K562 (cell line): Measurements from ENCODE around the gene GLI3. TPM values are rescaled to one million over a fixed set of nuclear protein-coding genes. Genes with fewer than 3 reads are reported as not detected.

ENCODE experiments used
- HMG20A ChIP-seq: fragments of 450-650 bp; formaldehyde crosslinking; conservative IDR thresholded peaks from 2 replicates; pipeline ENCODE4 v1.4.0; 2020; ENCODE audit warnings: mild to moderate bottlenecking, mixed read lengths
- PCBP2 ChIP-seq: fragments of 200-400 bp; formaldehyde crosslinking; IDR thresholded peaks from 2 replicates; pipeline ENCODE4 v1.6.1; 2018; ENCODE audit warnings: low read length, low read depth, mild to moderate bottlenecking, moderate library complexity; ENCODE audit not compliant: poor library complexity, severe bottlenecking
- RBM39 ChIP-seq: fragments of 200-400 bp; formaldehyde crosslinking; optimal IDR thresholded peaks from 2 replicates; pipeline ENCODE3; 2018; ENCODE audit warnings: low read depth, low read length
- polyA plus RNA-seq, 8 experiments: library from polyadenylated mRNA; depleted of rRNA in 4 of 8; stranded (reverse) in 5 of 8; unstranded in 3 of 8; fragments of >200 nt; fragmentation: Nextera tagmentation in 2 of 8; fragmentation: Illumina TruSeq in 1 of 8; extraction: Ambion mirVana in 2 of 8; extraction: Trizol in 1 of 8; gene quantifications; 2 replicates each; pipeline versions ENCODE4 v1.2.1 to v1.2.3, GENCODE V29; 2011 to 2014; ENCODE audit warnings: inconsistent platforms in 1 of 8, missing spikeins in 1 of 8
- total RNA-seq, 7 experiments: library from RNA; depleted of rRNA in 6 of 7; stranded (reverse); fragments of >200 nt in 6 of 7; fragmentation: Illumina TruSeq in 2 of 7; extraction: Trizol in 2 of 7; gene quantifications; 2 replicates each; pipeline versions ENCODE4 v1.2.1 to v1.2.3, GENCODE V29; 2011 to 2021; ENCODE audit warnings: low replicate concordance in 1 of 7
- TF ChIP-seq, protein P1 (sequence below): fragments of 450-650 bp; IDR thresholded peaks from one replicate; pipeline ENCODE4 v1.6.1; 2018; ENCODE audit warnings: mild to moderate bottlenecking, moderate library complexity; ENCODE audit not compliant: partially characterized antibody
- TF ChIP-seq, protein P2 (sequence below), 2 experiments: IDR thresholded peaks; 2 replicates each; pipeline ENCODE4 v1.6.1; 2011; ENCODE audit warnings: borderline replicate concordance in 1 of 2, control low read depth in 1 of 2, low read depth in 1 of 2, low read length in 1 of 2, mild to moderate bottlenecking in 1 of 2, mixed read lengths in 1 of 2, moderate library complexity in 1 of 2; ENCODE audit not compliant: insufficient read depth in 1 of 2, insufficient read length in 1 of 2, poor library complexity in 1 of 2, severe bottlenecking in 1 of 2; ENCODE audit errors: extremely low read depth in 1 of 2
- TF ChIP-seq, protein P3 (sequence below): sonication (generic); formaldehyde crosslinking; IDR thresholded peaks from 2 replicates; pipeline ENCODE4 v1.8.1; 2023; ENCODE audit warnings: mild to moderate bottlenecking, missing genetic modification reagents
- TF ChIP-seq, protein P4 (sequence below): fragments of 250-450 bp; sonication (Bioruptor Pico); IDR thresholded peaks from 2 replicates; pipeline ENCODE4 v1.5.0; 2021

GLI3 gene
- total and polyA plus RNA-seq, 9 of the 15 experiments (the other 6 are each of a cell fraction or from before 2014, with no cell fraction given) = 0.01 to 0.18 (median 0.07) TPM; not detected in 6

DNA sequence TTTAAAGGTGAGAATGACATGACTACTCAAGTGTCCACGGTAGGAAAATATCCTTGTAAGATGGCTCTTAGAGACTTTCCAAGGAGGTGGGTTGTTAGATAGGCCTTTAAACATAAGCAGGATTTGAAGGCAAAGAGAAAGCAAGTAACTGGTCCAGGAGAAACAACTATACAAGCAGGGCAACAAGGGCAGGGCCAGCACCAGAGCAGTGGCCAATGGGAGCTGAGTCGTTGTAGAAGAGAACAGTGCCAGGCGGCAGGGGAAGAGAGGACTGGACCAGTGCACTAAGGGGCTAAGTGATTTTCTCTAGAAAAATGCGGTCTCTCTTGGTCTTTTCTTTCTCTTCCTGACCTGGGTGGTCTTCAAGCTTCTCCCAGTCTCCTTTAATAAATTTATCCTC lies 94.9 kb downstream of the GLI3 start (continued):
- TF ChIP-seq, protein P1, sequence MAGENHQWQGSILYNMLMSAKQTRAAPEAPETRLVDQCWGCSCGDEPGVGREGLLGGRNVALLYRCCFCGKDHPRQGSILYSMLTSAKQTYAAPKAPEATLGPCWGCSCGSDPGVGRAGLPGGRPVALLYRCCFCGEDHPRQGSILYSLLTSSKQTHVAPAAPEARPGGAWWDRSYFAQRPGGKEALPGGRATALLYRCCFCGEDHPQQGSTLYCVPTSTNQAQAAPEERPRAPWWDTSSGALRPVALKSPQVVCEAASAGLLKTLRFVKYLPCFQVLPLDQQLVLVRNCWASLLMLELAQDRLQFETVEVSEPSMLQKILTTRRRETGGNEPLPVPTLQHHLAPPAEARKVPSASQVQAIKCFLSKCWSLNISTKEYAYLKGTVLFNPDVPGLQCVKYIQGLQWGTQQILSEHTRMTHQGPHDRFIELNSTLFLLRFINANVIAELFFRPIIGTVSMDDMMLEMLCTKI = no peak
- TF ChIP-seq, protein P2, sequence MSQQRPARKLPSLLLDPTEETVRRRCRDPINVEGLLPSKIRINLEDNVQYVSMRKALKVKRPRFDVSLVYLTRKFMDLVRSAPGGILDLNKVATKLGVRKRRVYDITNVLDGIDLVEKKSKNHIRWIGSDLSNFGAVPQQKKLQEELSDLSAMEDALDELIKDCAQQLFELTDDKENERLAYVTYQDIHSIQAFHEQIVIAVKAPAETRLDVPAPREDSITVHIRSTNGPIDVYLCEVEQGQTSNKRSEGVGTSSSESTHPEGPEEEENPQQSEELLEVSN (IDR thresholded peaks at IDR 0.05; ENCODE audit: borderline replicate concordance in 1 of 2, extremely low read depth in 1 of 2, insufficient read depth in 1 of 2, insufficient read length in 1 of 2, low read depth in 1 of 2, low read length in 1 of 2, poor library complexity in 1 of 2, severe bottlenecking in 1 of 2) = no peak
- TF ChIP-seq HMG20A (CRISPR knock-in tag) (no peak), RBM39 (no peak), PCBP2 (no peak)
- TF ChIP-seq, protein P3, sequence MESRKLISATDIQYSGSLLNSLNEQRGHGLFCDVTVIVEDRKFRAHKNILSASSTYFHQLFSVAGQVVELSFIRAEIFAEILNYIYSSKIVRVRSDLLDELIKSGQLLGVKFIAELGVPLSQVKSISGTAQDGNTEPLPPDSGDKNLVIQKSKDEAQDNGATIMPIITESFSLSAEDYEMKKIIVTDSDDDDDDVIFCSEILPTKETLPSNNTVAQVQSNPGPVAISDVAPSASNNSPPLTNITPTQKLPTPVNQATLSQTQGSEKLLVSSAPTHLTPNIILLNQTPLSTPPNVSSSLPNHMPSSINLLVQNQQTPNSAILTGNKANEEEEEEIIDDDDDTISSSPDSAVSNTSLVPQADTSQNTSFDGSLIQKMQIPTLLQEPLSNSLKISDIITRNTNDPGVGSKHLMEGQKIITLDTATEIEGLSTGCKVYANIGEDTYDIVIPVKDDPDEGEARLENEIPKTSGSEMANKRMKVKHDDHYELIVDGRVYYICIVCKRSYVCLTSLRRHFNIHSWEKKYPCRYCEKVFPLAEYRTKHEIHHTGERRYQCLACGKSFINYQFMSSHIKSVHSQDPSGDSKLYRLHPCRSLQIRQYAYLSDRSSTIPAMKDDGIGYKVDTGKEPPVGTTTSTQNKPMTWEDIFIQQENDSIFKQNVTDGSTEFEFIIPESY = no peak
- TF ChIP-seq, protein P4, sequence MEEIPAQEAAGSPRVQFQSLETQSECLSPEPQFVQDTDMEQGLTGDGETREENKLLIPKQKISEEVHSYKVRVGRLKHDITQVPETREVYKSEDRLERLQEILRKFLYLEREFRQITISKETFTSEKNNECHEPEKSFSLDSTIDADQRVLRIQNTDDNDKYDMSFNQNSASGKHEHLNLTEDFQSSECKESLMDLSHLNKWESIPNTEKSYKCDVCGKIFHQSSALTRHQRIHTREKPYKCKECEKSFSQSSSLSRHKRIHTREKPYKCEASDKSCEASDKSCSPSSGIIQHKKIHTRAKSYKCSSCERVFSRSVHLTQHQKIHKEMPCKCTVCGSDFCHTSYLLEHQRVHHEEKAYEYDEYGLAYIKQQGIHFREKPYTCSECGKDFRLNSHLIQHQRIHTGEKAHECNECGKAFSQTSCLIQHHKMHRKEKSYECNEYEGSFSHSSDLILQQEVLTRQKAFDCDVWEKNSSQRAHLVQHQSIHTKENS (CRISPR knock-in tag) = no peak
